ENCODE results near the gene SFI1.
A peak's percentile ranks its signal among the peaks of the same experiment; 100 is the strongest.
"Not testable (repeated sequence)": the region's sequence is repeated elsewhere in the genome, so short reads cannot be mapped to it uniquely, and the experiment has no call there.

The SFI1 gene

GRCh38 chr22:31540166-31540565 is 43.8 kb downstream of the SFI1 start:
- not testable (repeated sequence) for H3K27ac ChIP-seq; DNase-seq (ENCODE audit: low read depth, low spot score)

GRCh38 chr22:31540966-31541365 is 44.6 kb downstream of the SFI1 start:
- DNase-seq (ENCODE audit: low read depth, low spot score), result no peak
- no peak overlapping the region for H3K27ac ChIP-seq

DNA sequence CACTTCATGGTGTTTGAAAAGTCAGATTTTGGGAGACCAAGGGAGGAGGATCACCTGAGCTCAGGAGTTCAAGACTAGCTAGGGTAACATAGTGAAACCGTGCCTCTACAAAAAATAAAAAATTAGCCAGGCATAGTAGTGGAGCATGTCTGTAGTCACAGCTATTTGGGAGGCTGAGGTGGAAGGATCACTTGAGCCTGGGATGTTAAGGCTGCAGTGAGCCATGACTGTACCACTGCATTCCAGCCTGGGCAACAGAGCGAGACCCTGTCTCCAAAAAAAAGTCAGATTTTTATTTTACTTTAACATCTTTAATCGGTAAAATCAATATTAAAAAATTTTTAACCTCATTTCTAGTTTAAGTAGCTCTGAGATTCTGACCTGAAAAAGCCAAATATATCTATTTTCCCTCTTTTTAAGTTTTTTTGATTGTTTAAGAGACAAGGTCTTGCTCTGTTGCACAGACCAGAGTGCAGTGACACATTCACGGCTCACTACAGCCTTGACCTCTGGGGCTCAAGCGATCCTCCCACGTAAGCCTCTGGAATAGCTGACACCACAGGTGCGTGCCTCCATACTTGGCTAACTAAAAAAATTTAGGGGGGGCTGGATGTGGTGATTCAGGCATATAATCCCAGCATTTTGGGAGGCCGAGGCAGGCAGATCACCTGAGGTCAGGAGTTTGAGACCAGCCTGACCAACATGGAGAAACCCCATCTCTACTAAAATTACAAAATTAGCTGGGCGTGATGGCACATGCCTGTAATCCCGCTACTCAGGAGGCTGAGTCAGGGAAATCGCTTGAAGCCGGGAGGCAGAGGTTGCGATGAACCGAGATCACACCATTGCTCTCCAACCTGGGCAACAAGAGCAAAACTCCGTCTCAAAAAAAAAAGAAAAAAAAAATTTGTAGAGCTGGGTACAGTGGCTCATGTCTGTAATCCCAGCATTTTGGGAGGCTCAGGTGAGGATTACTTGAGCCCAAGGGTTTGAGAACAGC is 48.4 kb downstream of the SFI1 start:
- H3K27ac ChIP-seq, result no peak overlapping the region
- DNase-seq (ENCODE audit: low read depth, low spot score), result no peak

GRCh38 chr22:31550871-31551370 is 54.6 kb downstream of the SFI1 start:
- H3K27ac ChIP-seq, result no peak overlapping the region

DNA sequence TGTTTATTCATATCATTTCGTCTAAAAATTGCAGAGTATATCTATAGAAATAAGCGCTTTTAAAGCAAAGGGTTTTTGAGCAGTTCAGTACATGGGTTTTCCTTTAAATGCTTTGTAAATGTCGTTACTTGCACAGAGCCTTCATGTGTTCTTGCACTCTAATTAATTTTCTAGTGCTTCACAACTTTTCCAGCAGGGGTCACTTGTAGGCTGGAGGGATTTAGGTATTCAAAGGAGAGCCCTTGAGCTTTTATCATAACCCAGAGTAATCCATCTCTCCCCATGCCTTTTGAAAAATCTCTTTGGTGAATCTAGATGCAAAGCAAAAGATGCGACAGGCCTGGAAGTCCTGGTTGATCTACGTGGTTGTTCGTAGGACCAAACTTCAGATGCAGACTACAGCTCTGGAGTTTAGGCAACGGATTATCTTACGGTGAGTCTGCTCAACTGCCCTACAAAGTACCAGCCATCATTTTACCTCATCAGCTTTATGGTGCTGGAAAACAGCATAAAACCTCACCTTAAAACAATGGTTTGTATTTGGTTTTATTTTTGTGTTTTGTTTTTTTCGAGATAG is 60.4 kb downstream of the SFI1 start:
- no peak overlapping the region for H3K27ac ChIP-seq
- DNase-seq (ENCODE audit: low read depth, low spot score), result no peak

More at GRCh38 chr22:31550871-31551370, 54.6 kb downstream of the SFI1 start:
- no peak for DNase-seq (ENCODE audit: low read depth, low spot score)

DNA sequence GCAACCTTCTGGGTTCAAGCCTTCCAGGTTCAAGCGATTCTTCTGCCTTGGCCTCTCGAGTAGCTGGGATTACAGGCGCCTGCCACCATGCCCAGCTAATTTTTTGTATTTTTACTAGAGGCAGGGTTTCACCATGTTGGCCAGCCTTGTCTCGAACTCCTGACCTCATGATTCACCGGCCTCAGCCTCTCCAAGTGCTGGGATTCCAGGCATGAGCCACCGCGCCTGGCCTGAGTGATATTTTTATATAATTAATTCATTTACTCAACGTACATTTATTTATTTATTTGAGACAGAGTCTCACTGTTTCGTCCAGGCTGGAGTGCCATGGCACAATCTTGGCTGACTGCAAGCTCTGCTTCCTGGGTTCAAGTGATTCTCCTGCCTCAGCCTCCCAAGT is 62.2 kb downstream of the SFI1 start:
- not testable (repeated sequence) for DNase-seq (ENCODE audit: low read depth, low spot score)

GRCh38 chr22:31561238-31561887 is 65.0 kb downstream of the SFI1 start:
- DNase-seq (ENCODE audit: low read depth, low spot score), result peak; percentile 29
- H3K27ac ChIP-seq, result no peak overlapping the region

More for the DNA sequence above, 62.2 kb downstream of the SFI1 start:
- H3K27ac ChIP-seq, result not testable (repeated sequence)

DNA sequence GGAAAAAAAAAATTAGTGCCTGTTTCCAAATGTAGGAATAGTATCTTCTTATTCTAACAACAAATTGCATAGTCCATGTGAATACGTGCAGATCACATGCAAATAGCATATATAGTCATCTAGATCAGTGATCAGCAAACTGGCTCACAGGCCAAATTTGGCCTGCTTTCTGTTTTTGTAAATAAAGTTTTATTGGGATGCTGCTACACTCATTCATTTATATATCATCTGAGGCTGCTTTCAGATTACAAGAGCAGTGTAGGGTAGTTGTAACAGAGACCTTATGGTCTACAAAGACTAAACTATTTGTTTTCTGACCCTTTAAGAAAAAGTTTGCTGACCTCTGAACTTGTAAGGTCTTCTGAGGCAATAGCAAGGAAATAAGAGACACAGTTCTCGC is 65.6 kb downstream of the SFI1 start:
- H3K27ac ChIP-seq, result no peak overlapping the region
- no peak for DNase-seq (ENCODE audit: low read depth, low spot score)

DNA sequence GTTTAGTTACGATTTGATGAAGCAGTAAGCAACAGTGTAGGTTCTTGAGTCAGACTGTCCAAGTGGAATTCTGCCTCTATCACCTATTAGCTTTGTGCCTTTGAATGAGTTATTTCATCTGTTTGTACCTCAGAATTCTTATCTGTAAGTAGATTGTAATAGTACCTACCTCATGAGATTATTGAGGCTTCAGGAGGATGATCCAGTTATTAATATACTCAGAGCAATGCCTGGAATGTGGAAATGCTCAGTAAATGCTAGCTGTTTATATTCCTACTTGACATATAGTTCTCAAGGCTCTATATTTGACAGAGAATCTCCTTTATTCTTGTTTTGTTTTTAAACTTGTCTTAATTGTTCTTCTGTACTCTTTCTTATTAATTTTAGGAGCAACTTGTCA is 70.1 kb downstream of the SFI1 start:
- no peak overlapping the region for H3K27ac ChIP-seq
- DNase-seq (ENCODE audit: low read depth, low spot score), result no peak

DNA sequence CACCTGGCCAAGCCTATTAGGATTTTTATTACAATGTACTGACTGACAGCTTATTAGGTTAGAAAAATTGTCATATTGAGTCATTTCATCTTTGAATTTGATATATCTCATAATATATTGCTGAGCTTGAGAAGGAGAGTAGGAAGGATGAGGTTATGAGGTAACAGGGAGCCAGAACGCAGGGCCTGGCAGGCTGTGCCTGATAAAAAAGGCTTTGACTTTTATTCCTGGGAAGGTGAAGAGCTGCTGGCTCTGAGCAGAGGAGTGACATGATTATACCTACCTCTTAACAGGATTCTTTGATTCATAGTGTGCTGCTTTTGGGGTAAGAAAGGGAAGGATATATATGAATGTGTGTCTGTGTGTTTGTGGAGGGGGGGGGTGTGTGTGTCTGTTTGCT is 70.9 kb downstream of the SFI1 start:
- H3K27ac ChIP-seq, result no peak overlapping the region

GRCh38 chr22:31567702-31568101 is 71.4 kb downstream of the SFI1 start:
- no peak overlapping the region for H3K27ac ChIP-seq
- DNase-seq (ENCODE audit: low read depth, low spot score), result no peak

More for the DNA sequence above, 70.9 kb downstream of the SFI1 start:
- no peak for DNase-seq (ENCODE audit: low read depth, low spot score)

- H3K27ac ChIP-seq, result no peak overlapping the region
- no peak for DNase-seq (ENCODE audit: low read depth, low spot score)
These were observed 72.8 kb downstream of the SFI1 start for GRCh38 chr22:31569126-31569525.

GRCh38 chr22:31572939-31573338 is 76.6 kb downstream of the SFI1 start:
- H3K27ac ChIP-seq, result no peak overlapping the region

GRCh38 chr22:31574055-31574670 is 77.8 kb downstream of the SFI1 start:
- H3K27ac ChIP-seq, result no peak overlapping the region
- DNase-seq (ENCODE audit: low read depth, low spot score), result no peak

More at GRCh38 chr22:31572939-31573338, 76.6 kb downstream of the SFI1 start:
- DNase-seq (ENCODE audit: low read depth, low spot score), result no peak

DNA sequence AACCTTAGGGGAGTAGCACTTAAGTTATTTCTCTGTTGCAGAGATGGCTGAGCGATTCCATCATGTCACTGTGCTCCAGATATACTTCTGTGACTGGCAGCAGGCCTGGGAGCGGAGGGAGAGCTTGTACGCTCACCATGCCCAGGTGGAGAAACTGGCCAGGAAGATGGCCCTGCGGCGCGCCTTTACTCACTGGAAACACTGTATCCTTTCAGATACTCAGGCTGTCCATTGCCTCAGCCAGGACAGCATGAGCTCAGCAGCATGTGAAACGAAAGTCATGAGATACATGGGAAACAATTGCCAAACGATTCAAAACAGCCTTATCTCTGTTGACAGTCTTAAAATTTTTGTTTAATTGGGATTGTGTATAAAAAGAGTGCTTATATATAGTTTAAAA is 78.9 kb downstream of the SFI1 start:
- no peak overlapping the region for H3K27ac ChIP-seq
- DNase-seq (ENCODE audit: low read depth, low spot score), result no peak

GRCh38 chr22:31577711-31578110 is 81.4 kb downstream of the SFI1 start:
- no peak for DNase-seq (ENCODE audit: low read depth, low spot score)
- no peak overlapping the region for H3K27ac ChIP-seq

DNA sequence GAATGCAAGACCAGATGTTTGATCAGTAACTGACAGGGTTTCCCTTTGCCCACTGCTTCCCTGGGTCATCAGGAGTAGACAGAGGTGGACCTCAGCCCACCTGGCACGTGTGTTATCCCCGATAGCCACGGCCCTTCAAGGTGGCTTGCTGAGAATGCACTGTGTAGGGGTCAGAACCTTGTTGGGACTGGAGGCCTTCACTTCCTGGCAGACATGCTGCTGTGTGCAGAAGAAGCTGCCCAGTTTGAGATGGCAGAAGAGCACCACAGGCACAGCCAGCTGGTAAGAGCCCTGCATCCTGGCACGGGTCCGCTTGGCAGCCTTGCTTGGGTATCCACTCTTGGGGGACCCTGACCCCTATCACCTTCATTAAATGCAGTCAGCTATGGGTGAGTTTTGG is 81.8 kb downstream of the SFI1 start:
- H3K27ac ChIP-seq, result no peak overlapping the region

DNA sequence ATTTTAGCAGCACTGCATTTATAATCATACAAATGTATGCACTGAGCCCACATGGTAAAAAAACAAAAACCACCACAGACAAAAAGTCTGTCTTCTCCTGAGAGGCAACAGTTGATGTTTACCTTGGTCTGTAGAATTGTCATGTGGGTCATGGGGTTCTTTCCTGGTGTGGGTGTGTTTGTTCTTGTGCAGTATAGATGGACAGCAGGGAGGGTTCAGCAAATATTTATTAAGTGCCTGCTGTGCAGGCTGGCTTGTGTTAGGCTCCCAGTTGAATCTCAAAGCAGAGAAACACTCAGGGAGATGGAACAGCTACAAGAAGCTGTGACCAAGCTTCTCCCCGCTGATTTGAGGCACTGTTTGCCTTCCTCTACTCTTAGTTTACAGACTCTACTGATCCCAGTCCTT is 83.5 kb downstream of the SFI1 start:
- no peak for DNase-seq (ENCODE audit: low read depth, low spot score)
- no peak overlapping the region for H3K27ac ChIP-seq

More for the DNA sequence above, 81.8 kb downstream of the SFI1 start:
- no peak for DNase-seq (ENCODE audit: low read depth, low spot score)

DNA sequence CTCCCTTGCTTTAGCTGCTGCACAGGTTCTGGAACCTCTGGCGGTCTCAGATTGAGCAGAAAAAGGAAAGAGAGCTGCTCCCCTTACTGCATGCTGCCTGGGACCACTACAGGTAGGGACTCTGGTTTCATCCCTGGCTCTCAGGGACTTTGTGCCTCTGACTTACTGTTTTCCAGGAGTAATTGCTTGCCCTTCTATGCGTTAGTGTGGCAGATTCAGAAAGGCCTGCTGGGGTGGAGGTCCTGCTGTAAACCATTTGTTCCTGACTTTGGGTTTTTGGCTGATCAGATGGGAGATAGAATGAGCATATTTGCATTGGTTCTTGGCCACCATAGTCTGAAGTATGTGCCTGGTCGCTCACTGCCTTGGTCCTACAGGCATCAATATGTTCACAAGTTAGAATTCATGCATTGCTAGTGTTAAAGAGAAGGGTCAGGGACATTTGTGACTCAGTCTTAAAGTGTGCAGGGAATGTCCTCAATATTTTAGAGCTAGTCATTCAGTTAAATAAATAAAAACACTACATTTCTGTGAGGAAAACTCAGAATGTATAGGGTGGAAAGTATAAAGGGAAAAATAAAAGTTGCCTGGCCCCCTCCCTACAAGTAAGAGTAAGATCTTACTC is 87.6 kb downstream of the SFI1 start:
- H3K27ac ChIP-seq, result no peak overlapping the region

GRCh38 chr22:31584804-31585160 is 88.4 kb downstream of the SFI1 start:
- no peak overlapping the region for H3K27ac ChIP-seq
- DNase-seq (ENCODE audit: low read depth, low spot score), result no peak

More for the DNA sequence above, 87.6 kb downstream of the SFI1 start:
- DNase-seq (ENCODE audit: low read depth, low spot score), result no peak
